H1 (cell line): ENCODE measurements around the gene CTDSP1. TPM values are rescaled to one million over a fixed set of nuclear protein-coding genes. Genes with fewer than 3 reads are reported as not detected.

Experiments
- CTCF ChIA-PET: fragments of 300-600 bp; sonication (Branson Sonifier 250); formaldehyde crosslinking; loops from one replicate; lab custom pipeline; 2021; ENCODE audit not compliant: partially characterized antibody; lab: Charles Lee
- POLR2A ChIA-PET: fragments of 300-600 bp; sonication (Branson Sonifier 250); formaldehyde crosslinking; loops from one replicate; lab custom pipeline; 2021; ENCODE audit warnings: inconsistent platforms; ENCODE audit not compliant: partially characterized antibody; lab: Charles Lee
- DNase-seq, 2 experiments: peaks; one replicate each; pipeline versions ENCODE4 v3.0.0 to v3.0.0-alpha.2; 2010 to 2022; ENCODE audit warnings: low spot score in 2 of 2, low read depth in 1 of 2, mixed read lengths in 1 of 2
- FAIRE-seq: peaks from 2 replicates; lab custom pipeline; 2011; peaks lifted over from hg19 to GRCh38; lab: Jason Lieb, UNC
- H2AFZ ChIP-seq: 2 replicates; pipeline ENCODE4 v1.8.1; 2012; ENCODE audit warnings: low read length, inconsistent platforms
- H2AK5ac ChIP-seq: 2 replicates; pipeline ENCODE4 v1.6.1; 2013; ENCODE audit warnings: low read depth, low read length
- H2BK120ac ChIP-seq: replicated peaks from 2 replicates; pipeline ENCODE3; 2013; ENCODE audit warnings: low read depth, low read length, inconsistent platforms
- H2BK12ac ChIP-seq: 2 replicates; pipeline ENCODE4 v1.6.1; 2013; ENCODE audit warnings: low read depth, low read length
- H2BK15ac ChIP-seq: 2 replicates; pipeline ENCODE4 v1.6.1; 2013; ENCODE audit warnings: low read length
- H2BK20ac ChIP-seq: 2 replicates; pipeline ENCODE4 v1.6.1; 2013; ENCODE audit warnings: low read length
- H2BK5ac ChIP-seq: 2 replicates; pipeline ENCODE4 v1.6.1; 2013; ENCODE audit warnings: low read depth, low read length
- H3K14ac ChIP-seq: 2 replicates; pipeline ENCODE4 v1.6.1; 2013; ENCODE audit warnings: inconsistent platforms; ENCODE audit not compliant: insufficient read length
- H3K18ac ChIP-seq: 2 replicates; pipeline ENCODE4 v1.6.1; 2013; ENCODE audit warnings: low read length; ENCODE audit errors: extremely low read depth
- H3K23ac ChIP-seq: 2 replicates; pipeline ENCODE4 v1.6.1; 2013; ENCODE audit warnings: inconsistent platforms; ENCODE audit not compliant: insufficient read length
- H3K23me2 ChIP-seq: 2 replicates; pipeline ENCODE4 v1.6.1; 2013; ENCODE audit warnings: low read depth, low read length
- H3K27ac ChIP-seq: 2 replicates; pipeline ENCODE4 v1.6.1; 2011; ENCODE audit warnings: low read depth, low read length, inconsistent platforms
- H3K27me3 ChIP-seq, 4 experiments: replicated peaks in 1 of 4; 1 replicate in 1 of 4; 2 replicates in 3 of 4; pipeline versions ENCODE4 v1.6.1 to v1.8.1; 2011 to 2013; ENCODE audit warnings: low read length in 3 of 4, mild to moderate bottlenecking in 3 of 4, inconsistent platforms in 2 of 4, mixed read lengths in 2 of 4, moderate library complexity in 1 of 4; ENCODE audit not compliant: control insufficient read depth in 3 of 4, insufficient read depth in 3 of 4; ENCODE audit errors: extremely low read depth in 1 of 4
- H3K36me3 ChIP-seq, 4 experiments: 2 replicates each; pipeline versions ENCODE4 v1.6.1 to v1.8.1; 2011 to 2013; ENCODE audit warnings: mild to moderate bottlenecking in 4 of 4, low read length in 3 of 4, moderate library complexity in 2 of 4, control low read depth in 1 of 4, inconsistent platforms in 1 of 4; ENCODE audit not compliant: insufficient read depth in 4 of 4, control insufficient read depth in 2 of 4
- H3K4ac ChIP-seq: replicated peaks from 2 replicates; pipeline ENCODE3; 2013; ENCODE audit warnings: low read length, low read depth, mixed read lengths, inconsistent platforms; ENCODE audit not compliant: insufficient read length
- H3K4me1 ChIP-seq, 4 experiments: replicated peaks in 1 of 4; 1 replicate in 1 of 4; 2 replicates in 3 of 4; pipeline versions ENCODE4 v1.6.1 to v1.8.1; 2011 to 2013; ENCODE audit warnings: low read length in 3 of 4, inconsistent platforms in 2 of 4, mixed read lengths in 1 of 4; ENCODE audit not compliant: insufficient read depth in 4 of 4, control insufficient read depth in 3 of 4
- H3K4me2 ChIP-seq, 2 experiments: 2 replicates each; pipeline versions ENCODE4 v1.6.1 to v1.8.1; 2011 to 2013; ENCODE audit warnings: low read depth in 2 of 2, low read length in 2 of 2, control low read depth in 1 of 2, inconsistent platforms in 1 of 2, mild to moderate bottlenecking in 1 of 2; ENCODE audit not compliant: insufficient read depth in 1 of 2
- H3K4me3 ChIP-seq, 4 experiments: fragments of 200-600, 300-600 bp in 1 of 4; sonication (generic), shearing (Covaris generic), sonication (Bioruptor Twin) in 1 of 4; 2 replicates each; pipeline versions ENCODE4 v1.5.1 to v1.8.1; 2011 to 2016; ENCODE audit warnings: low read length in 4 of 4, low read depth in 3 of 4, control low read depth in 2 of 4, inconsistent platforms in 2 of 4, mild to moderate bottlenecking in 2 of 4, mixed read lengths in 1 of 4, moderate library complexity in 1 of 4; ENCODE audit not compliant: insufficient read depth in 2 of 4; ENCODE audit errors: extremely low read depth in 1 of 4
- H3K56ac ChIP-seq: replicated peaks from 2 replicates; pipeline ENCODE3; 2013; ENCODE audit warnings: low read depth, mild to moderate bottlenecking, mixed read lengths, low read length, inconsistent platforms; ENCODE audit not compliant: insufficient read length
- H3K79me1 ChIP-seq: 2 replicates; pipeline ENCODE4 v1.6.1; 2013; ENCODE audit warnings: low read depth, low read length, control low read depth
- H3K79me2 ChIP-seq, 2 experiments: 2 replicates each; pipeline versions ENCODE4 v1.6.1 to v1.8.1; 2012 to 2013; ENCODE audit warnings: low read length in 2 of 2, mild to moderate bottlenecking in 2 of 2, inconsistent platforms in 1 of 2; ENCODE audit not compliant: insufficient read depth in 2 of 2, control insufficient read depth in 1 of 2
- H3K9ac ChIP-seq, 4 experiments: replicated peaks in 1 of 4; 1 replicate in 1 of 4; 2 replicates in 3 of 4; pipeline versions ENCODE4 v1.6.1 to v1.8.1; 2011 to 2013; ENCODE audit warnings: low read depth in 3 of 4, low read length in 3 of 4, control low read depth in 2 of 4, mild to moderate bottlenecking in 2 of 4, moderate library complexity in 2 of 4, inconsistent platforms in 1 of 4; ENCODE audit errors: extremely low read depth in 1 of 4
- H3K9me3 ChIP-seq, 2 experiments: 2 replicates each; pipeline versions ENCODE4 v1.6.1 to v1.8.1; 2012 to 2013; ENCODE audit warnings: mild to moderate bottlenecking in 2 of 2, moderate library complexity in 2 of 2, control low read depth in 1 of 2, inconsistent platforms in 1 of 2, low read depth in 1 of 2, low read length in 1 of 2, mixed read lengths in 1 of 2; ENCODE audit not compliant: insufficient read depth in 2 of 2
- H4K20me1 ChIP-seq, 2 experiments: replicated peaks in 1 of 2; 2 replicates each; pipeline versions ENCODE3 to v1.8.1; 2011 to 2013; ENCODE audit warnings: inconsistent platforms in 2 of 2, low read length in 2 of 2, mild to moderate bottlenecking in 1 of 2; ENCODE audit not compliant: insufficient read depth in 2 of 2, control insufficient read depth in 1 of 2
- H4K5ac ChIP-seq: 2 replicates; pipeline ENCODE4 v1.6.1; 2013; ENCODE audit warnings: low read length, low read depth, mixed read lengths, inconsistent platforms; ENCODE audit not compliant: insufficient read length
- H4K8ac ChIP-seq: 2 replicates; pipeline ENCODE4 v1.8.0; 2013; ENCODE audit warnings: mild to moderate bottlenecking, moderate library complexity, low read length, inconsistent platforms; ENCODE audit not compliant: insufficient read depth; ENCODE audit errors: extremely low read depth
- H4K91ac ChIP-seq: replicated peaks from 2 replicates; pipeline ENCODE3; 2013; ENCODE audit warnings: low read length, mixed read lengths, inconsistent platforms; ENCODE audit not compliant: insufficient read length
- BCL11A ChIP-seq, 2 experiments: IDR thresholded peaks; one replicate each; pipeline ENCODE4 v1.6.1; 2011; ENCODE audit warnings: low read depth in 2 of 2, low read length in 2 of 2, mild to moderate bottlenecking in 2 of 2
- CREB1 ChIP-seq: IDR thresholded peaks from 2 replicates; pipeline ENCODE4 v1.6.1; 2012; ENCODE audit warnings: inconsistent platforms
- EP300 ChIP-seq, 2 experiments: IDR thresholded peaks; 1 replicate in 1 of 2; 2 replicates in 1 of 2; pipeline ENCODE4 v1.6.1; 2011 to 2012; ENCODE audit warnings: low read depth in 2 of 2, low read length in 2 of 2, mild to moderate bottlenecking in 2 of 2, borderline replicate concordance in 1 of 2, inconsistent platforms in 1 of 2, moderate library complexity in 1 of 2
- HDAC2 ChIP-seq, 2 experiments: fragments of 300-600 bp in 1 of 2; sonication (generic) in 1 of 2; IDR thresholded peaks; 2 replicates each; pipeline ENCODE4 v1.6.1; 2011 to 2012; ENCODE audit warnings: low read depth in 2 of 2, low read length in 2 of 2, mild to moderate bottlenecking in 2 of 2, moderate library complexity in 2 of 2, borderline replicate concordance in 1 of 2, inconsistent platforms in 1 of 2
- RFX5 ChIP-seq: IDR thresholded peaks from 2 replicates; pipeline ENCODE4 v1.6.1; 2011; ENCODE audit warnings: low read depth, low read length, improper control_type of control experiment, borderline replicate concordance
- TAF1 ChIP-seq: IDR thresholded peaks from 2 replicates; pipeline ENCODE4 v1.6.1; 2011; ENCODE audit warnings: mild to moderate bottlenecking, low read depth, low read length
- TAF7 ChIP-seq: optimal IDR thresholded peaks from 2 replicates; pipeline ENCODE3; 2011; ENCODE audit warnings: low read depth, mild to moderate bottlenecking, inconsistent platforms, low read length, moderate library complexity, borderline replicate concordance
- WGBS, 2 experiments: shearing (Covaris generic) in 1 of 2; methylation state at CpG; one replicate each; pipeline versions ENCODE4 v1.1.6 to v1.1.7; 2013 to 2015; ENCODE audit warnings: low lambda C conversion rate in 2 of 2, mixed read lengths in 2 of 2, inconsistent platforms in 1 of 2, low coverage in 1 of 2, missing lambda C conversion rate in 1 of 2; ENCODE audit not compliant: insufficient replicate concordance in 2 of 2, insufficient coverage in 1 of 2, insufficient read length in 1 of 2; ENCODE audit errors: extremely low coverage in 1 of 2, missing lambda C conversion rate in 1 of 2; 5-methylcytosine and 5-hydroxymethylcytosine counted together
- polyA plus RNA-seq, 7 experiments: library from polyadenylated mRNA; depleted of rRNA in 3 of 7; stranded (reverse) in 5 of 7; unstranded in 2 of 7; fragments of >200 nt in 5 of 7; fragments of 200-250 nt in 2 of 7; gene quantifications; 1 replicate in 5 of 7; 2 replicates in 1 of 7; 4 replicates in 1 of 7; pipeline versions ENCODE4 v1.2.1 to v1.2.3, GENCODE V29; 2011 to 2013; ENCODE audit warnings: missing spikeins in 2 of 7, mixed read lengths in 2 of 7
- total RNA-seq: library from RNA; stranded (reverse); fragmentation: NEBNext Ultra II Directional; extraction: Animal tissue kit (Norgen Biotek cat#: 25700); gene quantifications from 2 replicates; pipeline ENCODE4 v1.2.1, GENCODE V29; 2021
- TF ChIP-seq, protein P1 (sequence below): IDR thresholded peaks from 2 replicates; pipeline ENCODE4 v1.6.1; 2012; ENCODE audit warnings: low read length, inconsistent platforms
- TF ChIP-seq, protein P2 (sequence below): IDR thresholded peaks from 2 replicates; pipeline ENCODE4 v1.6.1; 2012; ENCODE audit warnings: inconsistent platforms

CTDSP1 gene
- total and polyA plus RNA-seq, 2 of the 8 experiments (the other 6 are each of a cell fraction or from before 2014, with no cell fraction given), result 20.3 to 35.2 TPM

DNA sequence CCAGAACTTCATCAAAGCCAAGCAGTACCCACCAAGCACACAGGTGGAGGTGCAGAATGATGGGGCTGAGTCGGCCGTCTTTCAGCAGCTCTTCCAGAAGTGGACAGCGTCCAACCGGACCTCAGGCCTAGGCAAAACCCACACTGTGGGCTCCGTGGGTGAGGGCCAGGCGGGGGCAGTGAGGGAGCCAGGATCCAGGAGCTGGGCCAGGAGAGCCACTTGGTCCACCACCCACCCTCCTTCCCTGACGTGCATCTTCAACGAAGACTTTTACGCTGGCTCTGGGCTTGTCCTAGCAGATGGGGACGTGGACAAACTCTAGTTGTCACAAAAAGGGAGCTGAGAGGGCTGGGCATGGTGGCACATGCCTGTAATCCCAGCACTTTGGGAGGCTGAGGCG lies 31.1 kb downstream of the CTDSP1 start:
- peaks cover 0 to 3% (median 0%) of the 10 kb centered on the region in 4 experiments; a peak in 1 of 7 replicates for H3K4me1 ChIP-seq
- no peak overlapping the region for H3K18ac ChIP-seq
- FAIRE-seq, result no peak
- H4K8ac ChIP-seq, result no peak overlapping the region
- no peak overlapping the region for H3K4me2 ChIP-seq
- no peak overlapping the region for H2BK5ac ChIP-seq
- ChIA-PET POLR2A (interaction anchor here (0.8 kb wide), 1 partner anchor 10 kb away, joined by 3 read pairs; no protein-coding TSS in a partner anchor), CTCF (interaction anchor here (0.8 to 1.9 kb wide), 6 partner anchors 24 to 418 kb away, joined by 3 to 7 read pairs (median 5); partner anchors contain the start of genes AAMP and PNKD)
- WGBS, 2 experiments, result 89% methylated on average over 8 of the region's 11 CpGs; no CpG with 5 or more reads in 1 of the 2 experiments
- H3K27me3 ChIP-seq, result no peaks in the 10 kb centered on the region
- H3K9ac ChIP-seq, result no peak overlapping the region
- H2BK120ac ChIP-seq, result no peak overlapping the region
- H3K4me3 ChIP-seq, result no peak overlapping the region
- H3K23ac ChIP-seq, result no peak overlapping the region
- no peak overlapping the region for H3K27ac ChIP-seq
- no peaks in the 10 kb centered on the region for H3K79me1 ChIP-seq
- no peak overlapping the region for H2BK15ac ChIP-seq
- no peak overlapping the region for H2BK20ac ChIP-seq
- no peak overlapping the region for H3K4ac ChIP-seq
- no peak overlapping the region for H2AK5ac ChIP-seq
- H3K14ac ChIP-seq, result no peak overlapping the region
- H4K5ac ChIP-seq, result no peak overlapping the region
- no peak overlapping the region for H4K91ac ChIP-seq
- no peak overlapping the region for H2BK12ac ChIP-seq
- H3K56ac ChIP-seq, result no peak overlapping the region
- H3K9me3 ChIP-seq, result no peaks in the 10 kb centered on the region
- no peak overlapping the region for H2AFZ ChIP-seq
- no peak for DNase-seq
- H3K23me2 ChIP-seq, result no peaks in the 10 kb centered on the region
- no peaks in the 10 kb centered on the region for H3K36me3 ChIP-seq
- H4K20me1 ChIP-seq, result no peaks in the 10 kb centered on the region
- no peaks in the 10 kb centered on the region for H3K79me2 ChIP-seq
- TF ChIP-seq, protein P1, sequence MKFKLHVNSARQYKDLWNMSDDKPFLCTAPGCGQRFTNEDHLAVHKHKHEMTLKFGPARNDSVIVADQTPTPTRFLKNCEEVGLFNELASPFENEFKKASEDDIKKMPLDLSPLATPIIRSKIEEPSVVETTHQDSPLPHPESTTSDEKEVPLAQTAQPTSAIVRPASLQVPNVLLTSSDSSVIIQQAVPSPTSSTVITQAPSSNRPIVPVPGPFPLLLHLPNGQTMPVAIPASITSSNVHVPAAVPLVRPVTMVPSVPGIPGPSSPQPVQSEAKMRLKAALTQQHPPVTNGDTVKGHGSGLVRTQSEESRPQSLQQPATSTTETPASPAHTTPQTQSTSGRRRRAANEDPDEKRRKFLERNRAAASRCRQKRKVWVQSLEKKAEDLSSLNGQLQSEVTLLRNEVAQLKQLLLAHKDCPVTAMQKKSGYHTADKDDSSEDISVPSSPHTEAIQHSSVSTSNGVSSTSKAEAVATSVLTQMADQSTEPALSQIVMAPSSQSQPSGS, result no peak
- TF ChIP-seq EP300 (IDR thresholded peaks at IDR 0.05; ENCODE audit: borderline replicate concordance in 1 of 2, low read depth in 2 of 2, low read length in 2 of 2) (no peak), TAF7 (no peak), TAF1 (no peak), BCL11A (IDR thresholded peaks at IDR 0.05; ENCODE audit: low read depth in 2 of 2, low read length in 2 of 2) (no peak), RFX5 (no peak), CREB1 (no peak), HDAC2 (IDR thresholded peaks at IDR 0.05; ENCODE audit: borderline replicate concordance in 1 of 2, low read depth in 2 of 2, low read length in 2 of 2) (no peak)
- TF ChIP-seq, protein P2, sequence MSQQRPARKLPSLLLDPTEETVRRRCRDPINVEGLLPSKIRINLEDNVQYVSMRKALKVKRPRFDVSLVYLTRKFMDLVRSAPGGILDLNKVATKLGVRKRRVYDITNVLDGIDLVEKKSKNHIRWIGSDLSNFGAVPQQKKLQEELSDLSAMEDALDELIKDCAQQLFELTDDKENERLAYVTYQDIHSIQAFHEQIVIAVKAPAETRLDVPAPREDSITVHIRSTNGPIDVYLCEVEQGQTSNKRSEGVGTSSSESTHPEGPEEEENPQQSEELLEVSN, result no peak
